Spleen (tissue), 7 donors: Measurements from ENCODE around the gene SUSD2.

Experiments used
- CTCF ChIP-seq, 11 experiments: fragments of 200-600 bp in 7 of 11; fragments of 450-650 bp in 4 of 11; sonication (generic) in 4 of 11; IDR thresholded peaks in 8 of 11; conservative IDR thresholded peaks in 3 of 11; 1 replicate in 7 of 11; 2 replicates in 4 of 11; pipeline versions ENCODE4 v1.4.0 to v1.8.0; 2016 to 2021; ENCODE audit warnings: antibody characterized with exemption in 11 of 11, inconsistent platforms in 4 of 11, mild to moderate bottlenecking in 1 of 11
- POLR2A ChIP-seq, 3 donors: fragments of 450-650 bp; IDR thresholded peaks; one replicate each; pipeline ENCODE4 v1.5.1; 2017; ENCODE audit warnings: antibody characterized with exemption in 3 of 3, mild to moderate bottlenecking in 1 of 3
- donor health status: DM: no; HTN: no; CAD: no; lungs with moderate emphysema.
- donor health status: DM: no; HTN: no; CAD: no.
- donor health status: DM: no; HTN: no; CAD: no.

GRCh38 chr22:24236656-24237055, 55.4 kb downstream of the SUSD2 start:
- TF ChIP-seq CTCF (IDR thresholded peaks at IDR 0.05 in 8 of 11, conservative IDR thresholded peaks at IDR 0.05 in 3 of 11) (no peak), POLR2A (IDR thresholded peaks at IDR 0.05) (no peak)
